Mesangial cell (primary cell): ENCODE results near the gene NIPAL1. TPM values are rescaled to one million over a fixed set of nuclear protein-coding genes. Genes with fewer than 3 reads are reported as not detected.

ENCODE experiments used
- total RNA-seq: library from RNA; depleted of rRNA; stranded (reverse); fragments of >200 nt; gene quantifications from 2 replicates; pipeline ENCODE4 v1.2.3, GENCODE V29; 2015

Gene NIPAL1
- total RNA-seq, result 2.4 and 3.3 TPM in 2 replicates

GRCh38 chr4:48016141-48017107 lies at the start of gene NIPAL1, which contains the start of gene CNGA1:
Gene NIPAL1 (plus strand): TSS chr4:48016772. CDS start chr4:48016840, 68 bp downstream.
Gene CNGA1 (minus strand): TSS chr4:48016681. CDS start chr4:47952689, 63,992 bp downstream.

Other genes starting within 250 kb of the NIPAL1 start
- gene CORIN, start 178.7 kb upstream of the NIPAL1 start, total RNA-seq, result 0.13 and 0.49 TPM in 2 replicates
- gene NFXL1, start 102.2 kb upstream of the NIPAL1 start, total RNA-seq, result 4.2 and 8.5 TPM in 2 replicates
- 0.25 and 0.49 TPM in 2 replicates for gene CNGA1, start 91 bp upstream of the NIPAL1 start, total RNA-seq
- 0.13 and 0.81 TPM in 2 replicates for gene TXK, start 117.5 kb downstream of the NIPAL1 start, total RNA-seq